Fibroblast of lung (primary cell): ENCODE measurements around the gene ZBTB45. TPM values are rescaled to one million over a fixed set of nuclear protein-coding genes. Genes with fewer than 3 reads are reported as not detected.
"Not testable (repeated sequence)": the region's sequence is repeated elsewhere in the genome, so short reads cannot be mapped to it uniquely, and the experiment has no call there.

ENCODE experiments used
- DNase-seq, 2 donors: peaks; one replicate each; pipeline versions ENCODE4 v3.0.0 to v3.0.0-alpha.2; 2010; ENCODE audit warnings: low read depth in 2 of 2
- H2AFZ ChIP-seq: 2 replicates; pipeline ENCODE4 v1.5.1; 2012; ENCODE audit warnings: low read length, control low read depth, inconsistent platforms
- H3K27ac ChIP-seq: 2 replicates; pipeline ENCODE4 v1.5.1; 2011; ENCODE audit warnings: low read length, control low read depth; ENCODE audit not compliant: insufficient read depth
- H3K27me3 ChIP-seq: 2 replicates; pipeline ENCODE4 v1.5.1; 2011; ENCODE audit warnings: mild to moderate bottlenecking, low read length; ENCODE audit not compliant: control insufficient read depth, insufficient read depth
- H3K36me3 ChIP-seq: 2 replicates; pipeline ENCODE4 v1.5.1; 2011; ENCODE audit warnings: low read length; ENCODE audit not compliant: control insufficient read depth, insufficient read depth
- H3K4me1 ChIP-seq: 2 replicates; pipeline ENCODE4 v1.5.1; 2011; ENCODE audit warnings: low read length; ENCODE audit not compliant: control insufficient read depth, insufficient read depth; ENCODE audit errors: extremely low read depth
- H3K4me2 ChIP-seq: 2 replicates; pipeline ENCODE4 v1.5.1; 2011; ENCODE audit warnings: low read length, control low read depth; ENCODE audit not compliant: insufficient read depth; ENCODE audit errors: extremely low read depth
- H3K4me3 ChIP-seq, 4 experiments: fragments of 200-600 bp in 1 of 4; sonication (generic) in 1 of 4; replicated peaks in 1 of 4; 2 replicates each; pipeline ENCODE4 v1.5.1; 2011 to 2016; ENCODE audit warnings: low read length in 4 of 4, low read depth in 3 of 4, mild to moderate bottlenecking in 3 of 4, control low read depth in 2 of 4, inconsistent platforms in 1 of 4, mixed read lengths in 1 of 4; ENCODE audit not compliant: insufficient read depth in 1 of 4; ENCODE audit errors: control extremely low read depth in 1 of 4
- H3K79me2 ChIP-seq: 2 replicates; pipeline ENCODE4 v1.5.1; 2012; ENCODE audit warnings: mild to moderate bottlenecking, low read length, inconsistent platforms; ENCODE audit not compliant: control insufficient read depth, insufficient read depth
- H3K9ac ChIP-seq: 2 replicates; pipeline ENCODE4 v1.5.1; 2011; ENCODE audit warnings: mild to moderate bottlenecking, low read length, control low read depth; ENCODE audit not compliant: insufficient read depth
- H3K9me3 ChIP-seq: 2 replicates; pipeline ENCODE4 v1.5.1; 2012; ENCODE audit warnings: low read depth, low read length; ENCODE audit not compliant: control insufficient read depth, insufficient read depth
- H4K20me1 ChIP-seq: 2 replicates; pipeline ENCODE4 v1.5.1; 2011; ENCODE audit warnings: low read length; ENCODE audit not compliant: control insufficient read depth, insufficient read depth; ENCODE audit errors: extremely low read depth
- CTCF ChIP-seq, 2 donors: IDR thresholded peaks in 1 of 2; conservative IDR thresholded peaks in 1 of 2; 1 replicate in 1 of 2; 2 replicates in 1 of 2; pipeline ENCODE4 v1.5.1; 2011 to 2012; ENCODE audit warnings: low read length in 2 of 2, control low read depth in 1 of 2, inconsistent platforms in 1 of 2, low read depth in 1 of 2, mild to moderate bottlenecking in 1 of 2
- EZH2 ChIP-seq: IDR thresholded peaks from 2 replicates; pipeline ENCODE4 v1.5.1; 2012; ENCODE audit warnings: low read length, control low read depth, mild to moderate bottlenecking; ENCODE audit errors: missing control alignments
- polyA plus RNA-seq, 2 donors: library from polyadenylated mRNA; depleted of rRNA in 1 of 2; stranded (reverse) in 1 of 2; unstranded in 1 of 2; fragments of >200 nt; gene quantifications; 2 replicates each; pipeline ENCODE4 v1.2.1, GENCODE V29; 2011 to 2012; ENCODE audit warnings: missing spikeins in 1 of 2
- total RNA-seq: library from RNA; depleted of rRNA; stranded (reverse); fragments of >200 nt; gene quantifications from 2 replicates; pipeline ENCODE4 v1.2.1, GENCODE V29; 2014

Gene ZBTB45
- total and polyA plus RNA-seq, 2 donors (not counting 1 experiment from before 2014, with no cell fraction given), result 3.1 to 5.9 TPM

- Histone ChIP-seq H3K9me3 (no peaks in the 10 kb centered on the region), H3K36me3 (no peaks in the 10 kb centered on the region), H3K79me2 (no peaks in the 10 kb centered on the region), H3K4me2 (no peak overlapping the region), H3K27ac (no peak overlapping the region), H3K4me1 (no peaks in the 10 kb centered on the region), H3K9ac (no peak overlapping the region), H2AFZ (no peak overlapping the region), H3K27me3 (no peaks in the 10 kb centered on the region), H4K20me1 (no peaks in the 10 kb centered on the region), H3K4me3 (no peak overlapping the region)
- TF ChIP-seq EZH2 (no peak), CTCF (conservative IDR thresholded peaks at IDR 0.05 in 1 of 2, IDR thresholded peaks at IDR 0.05 in 1 of 2; ENCODE audit: low read depth in 1 of 2, low read length in 2 of 2) (no peak)
- DNase-seq, result no peak
These were observed 27.3 kb downstream of the ZBTB45 start for GRCh38 chr19:58492265-58492664.

- DNase-seq, result no peak
- H3K79me2 ChIP-seq, result no peaks in the 10 kb centered on the region
- no peaks in the 10 kb centered on the region for H4K20me1 ChIP-seq
- no peak overlapping the region for H3K4me3 ChIP-seq
- TF ChIP-seq CTCF (conservative IDR thresholded peaks at IDR 0.05 in 1 of 2, IDR thresholded peaks at IDR 0.05 in 1 of 2; ENCODE audit: low read depth in 1 of 2, low read length in 2 of 2) (no peak), EZH2 (no peak)
- H3K36me3 ChIP-seq, result no peaks in the 10 kb centered on the region
- no peak overlapping the region for H2AFZ ChIP-seq
- no peaks in the 10 kb centered on the region for H3K4me1 ChIP-seq
- no peaks in the 10 kb centered on the region for H3K9me3 ChIP-seq
- H3K9ac ChIP-seq, result no peak overlapping the region
- H3K27me3 ChIP-seq, result no peaks in the 10 kb centered on the region
- no peak overlapping the region for H3K4me2 ChIP-seq
- no peak overlapping the region for H3K27ac ChIP-seq
These were observed 28.2 kb downstream of the ZBTB45 start for GRCh38 chr19:58491393-58491792.

- H3K27me3 ChIP-seq, result not testable (repeated sequence)
These were observed 35.3 kb downstream of the ZBTB45 start for GRCh38 chr19:58484349-58484748.

GRCh38 chr19:58483776-58484175, 35.8 kb downstream of the ZBTB45 start:
- Histone ChIP-seq H3K27ac (no peak overlapping the region), H3K4me3 (no peak overlapping the region), H4K20me1 (no peaks in the 10 kb centered on the region), H3K36me3 (peaks cover 4% of the 10 kb centered on the region), H3K4me2 (no peak overlapping the region), H3K9me3 (no peaks in the 10 kb centered on the region), H3K79me2 (no peaks in the 10 kb centered on the region), H3K9ac (no peak overlapping the region), H2AFZ (no peak overlapping the region), H3K27me3 (no peaks in the 10 kb centered on the region), H3K4me1 (no peaks in the 10 kb centered on the region)
- TF ChIP-seq EZH2 (no peak), CTCF (conservative IDR thresholded peaks at IDR 0.05 in 1 of 2, IDR thresholded peaks at IDR 0.05 in 1 of 2; ENCODE audit: low read depth in 1 of 2, low read length in 2 of 2) (no peak)
- DNase-seq, result no peak

More at GRCh38 chr19:58484349-58484748, 35.3 kb downstream of the ZBTB45 start:
- H2AFZ ChIP-seq, H3K4me3 ChIP-seq, H3K79me2 ChIP-seq, H3K4me1 ChIP-seq, H3K4me2 ChIP-seq, DNase-seq, H3K27ac ChIP-seq, H3K9me3 ChIP-seq, H3K36me3 ChIP-seq, H4K20me1 ChIP-seq, H3K9ac ChIP-seq: not testable (repeated sequence)
